Fibroblast of skin of left biceps (primary cell): Measurements from ENCODE around the gene SLAIN2.
"Not testable (repeated sequence)": the region's sequence is repeated elsewhere in the genome, so short reads cannot be mapped to it uniquely, and the experiment has no call there.

ENCODE experiments used
- DNase-seq, 2 experiments: peaks; one replicate each; pipeline ENCODE4 v3.0.0-alpha.2; 2013; ENCODE audit warnings: low read depth in 2 of 2

SLAIN2 gene

GRCh38 chr4:48340965-48341775 lies at the start of gene SLAIN2:
SLAIN2 (plus strand) TSS chr4:48341529; CDS start chr4:48341740, 211 bp downstream.
- DNase-seq = peak; percentile 92 to 94

- DNase-seq = not testable (repeated sequence)
Observed at GRCh38 chr4:48292218-48292790, 49.0 kb upstream of the SLAIN2 start.

GRCh38 chr4:48295116-48295515 lies 46.2 kb upstream of the SLAIN2 start:
- DNase-seq = no peak

GRCh38 chr4:48296365-48296764 lies 45.0 kb upstream of the SLAIN2 start:
- no peak for DNase-seq

DNA sequence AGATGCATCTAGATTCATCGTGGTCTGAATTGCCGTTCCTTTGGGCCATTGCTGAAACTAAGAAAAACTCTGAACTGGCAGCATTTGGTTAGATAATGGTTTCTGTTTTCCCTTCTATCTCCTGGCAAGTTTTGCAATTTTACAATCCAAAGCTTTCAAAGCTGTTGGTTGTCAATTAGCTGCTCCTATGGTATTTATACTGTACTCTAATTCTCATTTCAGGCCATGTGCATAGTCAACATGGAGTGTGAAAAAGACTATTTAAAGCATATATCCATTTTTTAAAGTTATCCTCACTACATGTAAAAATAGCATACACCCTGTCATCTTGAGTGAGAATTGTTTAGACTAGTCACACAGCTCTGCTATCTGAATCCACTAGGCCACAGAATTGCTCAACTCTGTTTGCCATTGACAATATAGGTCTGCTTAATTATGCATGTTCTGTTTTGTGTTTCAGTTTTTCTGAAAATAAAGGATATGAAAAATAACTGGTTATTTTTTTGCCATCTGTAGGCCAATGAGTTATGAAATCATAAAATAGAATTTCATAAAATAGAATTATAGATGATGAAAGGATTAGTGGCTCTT lies 44.0 kb upstream of the SLAIN2 start:
- DNase-seq = no peak

DNA sequence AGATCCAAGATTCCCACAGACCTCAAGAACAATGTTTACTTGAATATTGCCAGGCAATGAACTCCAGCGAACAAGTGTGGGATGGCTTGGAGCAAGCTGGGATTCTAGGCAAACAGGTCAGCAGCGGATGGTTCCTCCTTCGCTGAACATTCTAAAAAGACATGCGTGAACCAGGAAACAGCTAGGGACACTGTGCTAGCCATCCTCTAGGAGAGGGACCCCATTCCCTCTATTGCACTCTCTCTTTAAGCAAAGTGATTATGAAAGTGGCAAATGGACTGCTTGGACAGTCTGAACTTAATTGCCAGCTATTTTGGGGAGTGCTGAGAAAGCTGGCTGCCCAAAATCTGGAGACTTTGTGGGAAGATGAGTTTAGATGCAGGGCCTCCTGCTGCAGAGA lies 41.8 kb upstream of the SLAIN2 start:
- no peak for DNase-seq

GRCh38 chr4:48300004-48300403 lies 41.3 kb upstream of the SLAIN2 start:
- DNase-seq = peak; percentile 32 to 42

DNA sequence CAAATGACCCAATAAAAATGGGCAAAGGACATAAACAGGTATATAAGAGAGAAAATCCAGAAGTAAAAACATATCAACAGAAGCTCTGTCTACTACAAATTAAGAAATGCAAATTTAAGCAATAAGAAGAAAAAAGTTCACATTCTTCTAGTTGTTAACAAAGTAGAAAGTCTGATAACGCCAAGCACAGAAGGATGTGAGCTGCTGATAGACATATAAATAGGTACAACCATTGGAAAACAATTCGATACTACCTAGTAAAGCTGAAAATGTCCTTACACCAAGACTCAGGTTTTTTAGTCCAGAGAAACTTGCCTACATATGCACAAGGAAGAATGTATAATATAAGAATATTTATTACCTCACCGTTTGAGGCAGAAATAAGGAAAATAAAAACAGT lies 35.8 kb upstream of the SLAIN2 start:
- no peak for DNase-seq

DNA sequence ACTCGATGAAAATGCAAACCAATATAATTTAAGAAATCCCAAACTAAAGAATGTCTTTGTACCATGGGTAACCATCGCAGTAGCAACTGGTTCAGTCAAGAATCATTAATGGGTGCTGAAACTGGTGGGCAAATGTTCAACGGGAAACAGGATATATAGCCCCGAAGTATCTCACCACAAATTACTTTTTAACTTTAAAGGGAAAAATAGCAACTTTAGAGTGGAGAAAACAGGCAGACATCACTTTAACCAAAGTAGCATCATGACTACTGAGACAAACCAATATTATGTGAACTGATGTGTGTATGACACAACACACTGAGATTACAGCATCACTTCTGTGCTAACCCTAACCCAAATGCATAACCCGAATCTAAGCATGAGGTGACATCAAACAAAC lies 33.8 kb upstream of the SLAIN2 start:
- no peak for DNase-seq

- no peak for DNase-seq
Observed at GRCh38 chr4:48308901-48309300, 32.4 kb upstream of the SLAIN2 start.

DNA sequence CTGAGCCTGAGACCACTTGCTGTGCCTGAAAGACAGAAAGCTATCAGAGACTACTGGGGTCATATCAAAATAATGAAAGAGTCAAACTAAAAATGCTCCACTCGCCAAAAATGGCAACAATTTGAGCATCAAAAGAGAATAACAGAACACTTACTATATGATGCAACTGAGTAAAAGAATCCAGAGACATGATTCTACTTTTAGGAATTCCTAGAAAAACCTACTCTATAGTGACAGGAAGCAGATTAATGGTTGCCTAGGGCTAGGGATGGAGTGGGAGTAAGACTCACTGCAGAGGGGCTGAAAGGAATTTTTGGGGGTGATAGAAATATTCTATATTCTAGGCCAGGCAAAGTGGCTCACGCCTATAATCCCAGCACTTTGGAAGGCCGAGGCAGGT lies 29.4 kb upstream of the SLAIN2 start:
- DNase-seq = no peak

GRCh38 chr4:48314746-48315145 lies 26.6 kb upstream of the SLAIN2 start:
- not testable (repeated sequence) for DNase-seq

DNA sequence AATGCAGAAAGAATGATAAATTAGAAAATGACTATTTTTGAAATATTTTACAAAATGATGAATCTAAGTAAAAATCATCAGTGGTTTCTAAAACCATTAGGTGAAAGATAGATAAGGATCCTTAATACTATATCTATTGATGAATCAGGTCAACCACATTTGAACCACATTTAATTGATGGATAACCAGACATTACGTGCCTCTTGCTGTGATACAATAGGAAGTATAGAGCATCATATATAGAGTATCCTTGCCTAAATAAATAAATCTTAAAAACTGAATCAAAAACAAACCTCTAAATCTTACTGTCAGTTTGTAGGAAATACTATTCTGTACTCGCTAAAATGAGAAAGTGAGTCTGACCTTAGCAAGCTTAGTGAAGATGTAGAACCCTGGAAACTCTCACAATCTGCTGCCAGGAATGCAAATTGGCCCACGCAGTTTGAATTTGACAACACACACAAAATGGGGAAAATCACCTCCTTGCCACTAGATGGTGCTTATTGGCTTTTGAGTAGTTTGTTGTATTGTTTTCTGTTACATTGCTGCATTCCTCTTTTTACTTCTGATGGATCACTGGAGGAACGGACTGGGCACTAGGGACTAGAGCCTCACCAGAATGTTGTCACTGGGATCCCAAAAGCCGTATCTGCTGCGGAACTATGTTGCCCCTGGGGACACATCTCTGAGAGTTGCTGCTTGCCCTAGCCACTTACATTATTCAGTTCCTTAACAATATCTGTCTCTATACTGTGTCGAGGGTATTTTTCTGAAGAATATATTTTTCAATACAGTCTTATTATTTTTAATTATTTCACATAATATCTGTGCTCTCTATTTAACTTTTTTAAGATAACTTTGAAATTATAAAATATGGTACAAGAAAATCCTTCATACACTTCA lies 25.4 kb upstream of the SLAIN2 start:
- peak in 1 of 2 experiments; percentile 39 for DNase-seq

GRCh38 chr4:48321312-48321711 lies 20.0 kb upstream of the SLAIN2 start:
- no peak for DNase-seq

DNA sequence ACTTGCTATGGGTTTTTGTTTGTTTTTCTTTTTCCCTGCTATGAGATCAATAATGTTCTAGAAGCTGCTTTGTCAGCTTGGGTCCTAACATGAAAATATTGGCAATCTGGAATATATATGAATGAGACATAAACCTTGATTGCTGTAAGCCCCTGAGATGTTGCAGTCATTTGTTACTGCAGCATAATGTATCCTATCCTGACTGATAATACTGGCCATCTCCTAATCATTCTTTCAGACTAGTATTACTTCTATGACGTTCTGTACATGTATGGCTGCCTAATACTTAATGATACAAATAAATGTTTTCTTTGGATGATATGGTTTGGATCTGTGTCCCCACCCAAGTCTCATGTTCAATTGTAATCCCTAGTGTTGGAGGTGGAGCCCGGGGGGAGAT lies 19.3 kb upstream of the SLAIN2 start:
- no peak for DNase-seq

DNA sequence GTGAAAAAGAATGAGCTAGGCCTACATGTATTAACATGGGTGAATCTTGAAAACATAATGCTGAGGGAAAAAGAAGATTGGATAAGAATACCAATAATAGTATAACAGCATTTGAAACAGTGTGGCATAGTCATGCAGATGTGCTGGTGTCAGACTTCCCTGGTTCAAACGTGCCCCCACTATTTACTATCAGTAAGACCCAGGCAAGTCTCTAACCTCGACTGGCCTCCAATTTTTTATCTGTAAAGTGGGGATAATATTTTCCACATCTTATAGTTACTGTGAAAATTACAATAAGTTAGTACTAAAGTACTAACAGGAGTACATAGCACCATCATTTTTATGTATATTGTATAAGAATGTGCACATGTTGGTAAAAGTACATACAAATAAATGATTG lies 17.0 kb upstream of the SLAIN2 start:
- no peak for DNase-seq

DNA sequence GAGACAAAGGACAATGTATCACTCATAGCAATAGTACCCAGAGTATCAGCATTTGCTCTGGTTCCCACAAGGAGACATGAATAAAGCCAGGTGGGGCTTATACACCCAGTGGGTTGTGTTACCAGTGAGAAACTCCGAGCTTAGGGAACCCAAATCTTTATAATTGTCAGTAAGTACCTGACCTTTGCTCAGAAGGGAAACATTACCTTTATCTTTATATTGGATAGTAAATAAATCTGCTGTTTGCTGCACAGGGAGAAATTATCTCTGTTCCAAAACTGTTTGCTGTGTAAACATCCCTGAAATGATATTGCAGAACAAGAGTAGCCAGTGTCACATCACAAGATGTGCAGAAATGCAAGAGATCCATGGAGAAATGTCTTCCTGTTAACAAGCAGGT lies 12.1 kb upstream of the SLAIN2 start:
- no peak for DNase-seq

GRCh38 chr4:48329976-48330375 lies 11.4 kb upstream of the SLAIN2 start:
- DNase-seq = peak; percentile 76 to 79

DNA sequence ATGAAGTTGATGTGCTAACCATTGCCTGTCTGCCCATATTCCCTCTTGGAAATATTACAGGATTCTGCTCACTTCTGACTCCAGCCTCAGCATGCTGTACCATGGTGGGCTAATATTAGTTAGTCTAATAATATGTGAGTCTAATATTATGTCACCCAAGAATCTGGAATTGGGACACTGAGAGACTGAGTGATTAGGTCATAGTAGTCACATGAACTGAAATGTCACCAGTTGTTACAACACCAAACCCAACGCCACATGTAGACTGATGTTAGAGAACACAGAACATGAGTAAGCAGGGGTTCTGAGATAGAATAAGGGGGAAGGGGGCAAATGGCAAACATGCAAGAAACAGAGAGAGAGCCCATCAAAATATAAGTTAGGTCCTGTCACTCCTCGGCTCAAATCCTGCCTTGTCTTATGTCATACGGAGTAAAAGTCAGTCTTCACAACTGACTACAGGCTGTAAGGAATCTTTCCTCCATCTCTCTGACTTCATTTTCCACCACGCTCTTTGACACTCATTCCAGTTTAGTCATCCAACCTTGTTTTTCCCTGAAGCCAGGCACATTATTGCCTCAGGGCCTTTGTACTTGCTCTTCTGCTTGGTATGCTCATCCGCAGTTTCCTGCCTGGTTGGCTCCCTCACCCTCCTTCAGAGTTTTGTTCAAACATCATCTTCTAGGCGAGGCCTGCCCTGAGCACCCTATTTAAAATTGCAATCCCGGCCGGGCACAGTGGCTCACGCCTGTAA lies 9.6 kb upstream of the SLAIN2 start:
- DNase-seq = no peak

- DNase-seq = no peak
Observed at GRCh38 chr4:48332661-48333060, 8.7 kb upstream of the SLAIN2 start.

DNA sequence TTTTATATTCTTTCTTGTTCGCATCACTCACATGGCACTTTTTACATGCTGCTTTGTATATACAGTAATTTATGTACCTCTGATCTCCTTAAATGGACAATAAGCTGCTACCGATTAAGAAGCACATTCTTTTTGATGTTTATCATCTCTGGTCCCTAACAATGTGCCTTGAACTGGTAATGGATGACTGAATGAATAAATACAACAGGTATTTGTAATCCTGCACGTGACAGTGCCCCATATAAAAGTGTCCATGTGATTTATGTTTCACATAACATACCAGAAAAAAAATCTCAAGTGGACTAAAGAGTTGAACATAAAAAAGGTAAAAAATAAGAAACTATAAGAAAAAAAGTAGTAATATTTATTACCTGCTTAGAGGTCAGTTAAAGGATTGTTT lies 7.7 kb upstream of the SLAIN2 start:
- DNase-seq = no peak
